AG10803 (cell line): ENCODE measurements around the gene GRID1.

ENCODE experiments used
- DNase-seq: peaks from one replicate; pipeline ENCODE4 v3.0.0; 2010; ENCODE audit warnings: low read depth
- H3K4me3 ChIP-seq: 2 replicates; pipeline ENCODE4 v1.5.1; 2011; ENCODE audit warnings: mild to moderate bottlenecking, low read length, control low read depth
- CTCF ChIP-seq: conservative IDR thresholded peaks from 2 replicates; pipeline ENCODE4 v1.5.1; 2011; ENCODE audit warnings: mild to moderate bottlenecking, low read length, control low read depth, inconsistent platforms

The GRID1 gene

GRCh38 chr10:86264481-86265231, 101.9 kb downstream of the GRID1 start:
- DNase-seq: no peak
- no peak for TF ChIP-seq CTCF
- no peak overlapping the region for H3K4me3 ChIP-seq

- TF ChIP-seq CTCF: no peak
- no peak overlapping the region for H3K4me3 ChIP-seq
- DNase-seq: no peak
Measured at GRCh38 chr10:86263907-86264306, 102.7 kb downstream of the GRID1 start.

GRCh38 chr10:86263209-86263608, 103.4 kb downstream of the GRID1 start:
- H3K4me3 ChIP-seq: no peak overlapping the region
- no peak for DNase-seq
- no peak for TF ChIP-seq CTCF

- H3K4me3 ChIP-seq: no peak overlapping the region
- DNase-seq: no peak
- TF ChIP-seq CTCF: no peak
Measured at GRCh38 chr10:86262688-86263181, 103.9 kb downstream of the GRID1 start.

GRCh38 chr10:86261941-86262687, 104.5 kb downstream of the GRID1 start:
- TF ChIP-seq CTCF: no peak
- no peak for DNase-seq
- no peak overlapping the region for H3K4me3 ChIP-seq

GRCh38 chr10:86261470-86261869, 105.1 kb downstream of the GRID1 start:
- no peak overlapping the region for H3K4me3 ChIP-seq
- TF ChIP-seq CTCF: no peak
- no peak for DNase-seq

- no peak overlapping the region for H3K4me3 ChIP-seq
- no peak for TF ChIP-seq CTCF
- DNase-seq: no peak
Measured at GRCh38 chr10:86260564-86260963, 106.0 kb downstream of the GRID1 start.
